Measurements from ENCODE around the gene DCTPP1.

DNA sequence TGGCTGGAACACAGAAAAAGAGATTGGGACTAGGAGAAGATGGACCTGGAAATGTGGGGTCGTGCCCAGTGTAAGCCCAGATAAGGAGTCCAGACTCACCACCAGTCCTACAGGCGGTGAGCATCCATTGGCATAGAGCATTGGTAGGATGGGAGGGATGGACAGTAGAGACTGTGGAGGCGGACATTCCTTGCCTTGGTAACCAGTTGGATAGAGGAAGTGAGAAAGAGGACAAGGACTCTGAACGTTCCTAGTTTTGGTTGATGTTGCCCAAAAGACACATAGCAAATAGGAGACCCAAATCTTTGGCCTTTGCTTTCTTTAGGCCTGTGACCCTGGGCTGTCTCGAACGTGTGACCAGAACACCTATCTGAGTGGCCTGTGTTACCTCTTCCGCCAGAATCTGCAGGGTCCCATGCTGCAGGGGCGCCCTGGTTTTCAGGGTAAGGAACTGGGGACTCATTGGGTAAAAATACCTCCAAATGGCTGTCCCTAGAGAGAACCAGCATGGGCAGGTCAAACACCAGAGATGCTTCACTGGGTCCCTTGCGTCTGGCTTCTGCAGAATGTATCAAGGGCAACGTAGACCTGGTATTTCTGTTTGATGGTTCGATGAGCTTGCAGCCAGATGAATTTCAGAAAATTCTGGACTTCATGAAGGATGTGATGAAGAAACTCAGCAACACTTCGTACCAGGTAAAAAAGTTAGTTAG lies 49.1 kb upstream of the DCTPP1 start:
- TF ChIP-seq EZH2 (IDR thresholded peaks at IDR 0.05; ENCODE audit: low read length, unreplicated experiment): no peak
- no peak for TF ChIP-seq EZH2phosphoT487 (IDR thresholded peaks at IDR 0.05; ENCODE audit: borderline replicate concordance, low read length)
